ENCODE results near the gene ATP6V1B1. TPM values are rescaled to one million over a fixed set of nuclear protein-coding genes. Genes with fewer than 3 reads are reported as not detected.
A peak's percentile ranks its signal among the peaks of the same experiment; 100 is the strongest.

Gene ATP6V1B1
- total RNA-seq, 2 donors from 2014 or later: not detected

GRCh38 chr2:70977605-70978205 is 42.0 kb downstream of the ATP6V1B1 start:
- peak; percentile 52 for ATAC-seq (replicated peaks)
- H3K4me1 Mint-ChIP-seq: peaks cover 14% of the 10 kb centered on the region
- no peaks in the 10 kb centered on the region for H3K36me3 Mint-ChIP-seq (ENCODE audit: low read depth)
- no peaks in the 10 kb centered on the region for H3K9me3 Mint-ChIP-seq
- H3K4me3 Mint-ChIP-seq: peak overlapping the region; percentile 93
- peaks cover 3% of the 10 kb centered on the region for H3K27me3 Mint-ChIP-seq
- H3K27ac Mint-ChIP-seq: peak overlapping the region; percentile 94

- peak; percentile 45 for ATAC-seq (replicated peaks)
- H3K36me3 Mint-ChIP-seq (ENCODE audit: low read depth): no peaks in the 10 kb centered on the region
- H3K9me3 Mint-ChIP-seq: no peaks in the 10 kb centered on the region
- peaks cover 14% of the 10 kb centered on the region for H3K4me1 Mint-ChIP-seq
- peak within 1 kb of the TSS; percentile 93 for H3K4me3 Mint-ChIP-seq
- H3K27me3 Mint-ChIP-seq: peaks cover 3% of the 10 kb centered on the region
- peak within 1 kb of the TSS; percentile 94 for H3K27ac Mint-ChIP-seq
Observed at GRCh38 chr2:70978341-70979179, 42.9 kb downstream of the ATP6V1B1 start, which contains the start of gene ANKRD53. ANKRD53 (plus strand) TSS chr2:70978630; CDS start chr2:70978646, 16 bp downstream.

GRCh38 chr2:70979180-70979488 is 43.4 kb downstream of the ATP6V1B1 start:
- Mint-ChIP-seq H3K27me3 (no peaks in the 10 kb centered on the region), H3K27ac (no peak overlapping the region), H3K36me3 (ENCODE audit: low read depth) (no peaks in the 10 kb centered on the region), H3K4me1 (peaks cover 14% of the 10 kb centered on the region), H3K9me3 (no peaks in the 10 kb centered on the region), H3K4me3 (no peak overlapping the region)
- ATAC-seq (replicated peaks): no peak

- H3K9me3 Mint-ChIP-seq: no peaks in the 10 kb centered on the region
- no peaks in the 10 kb centered on the region for H3K36me3 Mint-ChIP-seq (ENCODE audit: low read depth)
- H3K4me3 Mint-ChIP-seq: no peak overlapping the region
- ATAC-seq (replicated peaks): no peak
- H3K4me1 Mint-ChIP-seq: peaks cover 16% of the 10 kb centered on the region
- no peaks in the 10 kb centered on the region for H3K27me3 Mint-ChIP-seq
- no peak overlapping the region for H3K27ac Mint-ChIP-seq
Observed at GRCh38 chr2:70979626-70980025, 43.9 kb downstream of the ATP6V1B1 start.

GRCh38 chr2:70981421-70981820 is 45.7 kb downstream of the ATP6V1B1 start:
- Mint-ChIP-seq H3K36me3 (ENCODE audit: low read depth) (peaks cover 9% of the 10 kb centered on the region), H3K4me1 (peaks cover 18% of the 10 kb centered on the region), H3K4me3 (no peak overlapping the region), H3K27me3 (no peaks in the 10 kb centered on the region), H3K27ac (no peak overlapping the region), H3K9me3 (no peaks in the 10 kb centered on the region)
- no peak for ATAC-seq (replicated peaks)

GRCh38 chr2:70981866-70982810 is 46.4 kb downstream of the ATP6V1B1 start:
- Mint-ChIP-seq H3K27ac (no peak overlapping the region), H3K4me3 (no peak overlapping the region), H3K9me3 (no peaks in the 10 kb centered on the region), H3K4me1 (peaks cover 14% of the 10 kb centered on the region), H3K36me3 (ENCODE audit: low read depth) (peaks cover 16% of the 10 kb centered on the region), H3K27me3 (no peaks in the 10 kb centered on the region)
- ATAC-seq (replicated peaks): no peak

- no peak overlapping the region for H3K27ac Mint-ChIP-seq
- H3K27me3 Mint-ChIP-seq: no peaks in the 10 kb centered on the region
- no peak for ATAC-seq (replicated peaks)
- H3K4me3 Mint-ChIP-seq: no peak overlapping the region
- no peaks in the 10 kb centered on the region for H3K9me3 Mint-ChIP-seq
- peaks cover 7% of the 10 kb centered on the region for H3K4me1 Mint-ChIP-seq
- peaks cover 24% of the 10 kb centered on the region for H3K36me3 Mint-ChIP-seq (ENCODE audit: low read depth)
Observed at GRCh38 chr2:70982971-70983370, 47.3 kb downstream of the ATP6V1B1 start.

- Mint-ChIP-seq H3K9me3 (no peaks in the 10 kb centered on the region), H3K4me1 (peaks cover 4% of the 10 kb centered on the region)
Observed at GRCh38 chr2:70983506-70984227, 48.0 kb downstream of the ATP6V1B1 start.

GRCh38 chr2:70984228-70984575 is 48.5 kb downstream of the ATP6V1B1 start:
- Mint-ChIP-seq H3K27me3 (no peaks in the 10 kb centered on the region), H3K4me1 (peaks cover 4% of the 10 kb centered on the region), H3K9me3 (no peaks in the 10 kb centered on the region), H3K36me3 (ENCODE audit: low read depth) (peaks cover 37% of the 10 kb centered on the region), H3K27ac (no peak overlapping the region), H3K4me3 (peak overlapping the region; percentile 35)
- ATAC-seq (replicated peaks): no peak

More at GRCh38 chr2:70983506-70984227, 48.0 kb downstream of the ATP6V1B1 start:
- no peak overlapping the region for H3K27ac Mint-ChIP-seq
- H3K4me3 Mint-ChIP-seq: no peak overlapping the region
- no peaks in the 10 kb centered on the region for H3K27me3 Mint-ChIP-seq
- ATAC-seq (replicated peaks): no peak
- peaks cover 31% of the 10 kb centered on the region for H3K36me3 Mint-ChIP-seq (ENCODE audit: low read depth)

- peak overlapping the region; percentile 35 for H3K4me3 Mint-ChIP-seq
- no peaks in the 10 kb centered on the region for H3K27me3 Mint-ChIP-seq
- no peak overlapping the region for H3K27ac Mint-ChIP-seq
- peaks cover 4% of the 10 kb centered on the region for H3K4me1 Mint-ChIP-seq
- ATAC-seq (replicated peaks): peak; percentile 99
- H3K36me3 Mint-ChIP-seq (ENCODE audit: low read depth): peaks cover 42% of the 10 kb centered on the region
- no peaks in the 10 kb centered on the region for H3K9me3 Mint-ChIP-seq
Observed at GRCh38 chr2:70984576-70985282, 49.0 kb downstream of the ATP6V1B1 start.

- ATAC-seq (replicated peaks): no peak
- H3K4me1 Mint-ChIP-seq: peaks cover 4% of the 10 kb centered on the region
- H3K36me3 Mint-ChIP-seq (ENCODE audit: low read depth): peaks cover 48% of the 10 kb centered on the region
- H3K4me3 Mint-ChIP-seq: no peak overlapping the region
- peak overlapping the region; percentile 1 for H3K27ac Mint-ChIP-seq
- H3K27me3 Mint-ChIP-seq: no peaks in the 10 kb centered on the region
- no peaks in the 10 kb centered on the region for H3K9me3 Mint-ChIP-seq
Observed at GRCh38 chr2:70985283-70985688, 49.6 kb downstream of the ATP6V1B1 start.

GRCh38 chr2:70985956-70986355 is 50.3 kb downstream of the ATP6V1B1 start:
- Mint-ChIP-seq H3K4me3 (no peak overlapping the region), H3K27ac (peak overlapping the region; percentile 1), H3K27me3 (no peaks in the 10 kb centered on the region), H3K9me3 (no peaks in the 10 kb centered on the region), H3K36me3 (ENCODE audit: low read depth) (peaks cover 54% of the 10 kb centered on the region), H3K4me1 (peaks cover 4% of the 10 kb centered on the region)
- no peak for ATAC-seq (replicated peaks)

GRCh38 chr2:70986499-70987189 is 50.9 kb downstream of the ATP6V1B1 start:
- no peak for ATAC-seq (replicated peaks)
- no peak overlapping the region for H3K4me3 Mint-ChIP-seq
- H3K27ac Mint-ChIP-seq: peak overlapping the region; percentile 1
- H3K9me3 Mint-ChIP-seq: no peaks in the 10 kb centered on the region
- H3K27me3 Mint-ChIP-seq: no peaks in the 10 kb centered on the region
- peaks cover 61% of the 10 kb centered on the region for H3K36me3 Mint-ChIP-seq (ENCODE audit: low read depth)
- peaks cover 4% of the 10 kb centered on the region for H3K4me1 Mint-ChIP-seq

All from activated T-helper 17 cell treated with anti-CD3 and anti-CD28 coated beads, Interleukin-2, amount 50 U/mL, for 72 hours (primary cell).